GM18507 (cell line): ENCODE measurements around the gene FSCN2.

Source experiments
- DNase-seq: peaks from one replicate; pipeline ENCODE4 v3.0.0; 2011; ENCODE audit warnings: low read depth; ENCODE audit not compliant: insufficient read length; ENCODE audit errors: extremely low spot score
- FAIRE-seq: peaks from 2 replicates; lab custom pipeline; 2011; peaks lifted over from hg19 to GRCh38; lab: Jason Lieb, UNC

FSCN2 gene

GRCh38 chr17:81489012-81489997 is 38.9 kb upstream of the FSCN2 start:
- FAIRE-seq (no peak), DNase-seq (no peak)

- FAIRE-seq (no peak), DNase-seq (no peak)
Measured at GRCh38 chr17:81489998-81490992, 37.9 kb upstream of the FSCN2 start.

GRCh38 chr17:81491181-81491581 is 37.0 kb upstream of the FSCN2 start:
- DNase-seq (no peak), FAIRE-seq (no peak)

GRCh38 chr17:81491761-81492160 is 36.4 kb upstream of the FSCN2 start:
- no peak for DNase-seq
- no peak for FAIRE-seq

GRCh38 chr17:81492202-81492601 is 36.0 kb upstream of the FSCN2 start:
- no peak for FAIRE-seq
- no peak for DNase-seq

- no peak for FAIRE-seq
Measured at GRCh38 chr17:81492706-81493105, 35.5 kb upstream of the FSCN2 start.

GRCh38 chr17:81493198-81494038 is 34.8 kb upstream of the FSCN2 start:
- FAIRE-seq (no peak), DNase-seq (no peak)

More at GRCh38 chr17:81492706-81493105, 35.5 kb upstream of the FSCN2 start:
- no peak for DNase-seq

- FAIRE-seq (peak; percentile 72), DNase-seq (no peak)
Measured at GRCh38 chr17:81494626-81495377, 33.4 kb upstream of the FSCN2 start.

GRCh38 chr17:81498953-81499600 is 29.1 kb upstream of the FSCN2 start:
- FAIRE-seq = no peak
- no peak for DNase-seq

GRCh38 chr17:81499601-81499970 is 28.6 kb upstream of the FSCN2 start:
- no peak for FAIRE-seq
- no peak for DNase-seq

- DNase-seq (no peak), FAIRE-seq (no peak)
Measured at GRCh38 chr17:81500047-81500446, 28.1 kb upstream of the FSCN2 start.

- no peak for DNase-seq
- no peak for FAIRE-seq
Measured at GRCh38 chr17:81502471-81503017, 25.6 kb upstream of the FSCN2 start.

- no peak for DNase-seq
- FAIRE-seq = no peak
Measured at GRCh38 chr17:81503619-81504018, 24.6 kb upstream of the FSCN2 start.

- DNase-seq (no peak), FAIRE-seq (no peak)
Measured at GRCh38 chr17:81508639-81509206, 19.5 kb upstream of the FSCN2 start.

- DNase-seq (no peak), FAIRE-seq (no peak)
Measured at GRCh38 chr17:81509207-81509971, 18.8 kb upstream of the FSCN2 start.

- DNase-seq = no peak
- no peak for FAIRE-seq
Measured at GRCh38 chr17:81509972-81510784, 18.0 kb upstream of the FSCN2 start.
